HFF-Myc (cell line): ENCODE data around the gene REXO4.
A peak's percentile ranks its signal among the peaks of the same experiment; 100 is the strongest.

Experiments used
- DNase-seq: peaks from one replicate; pipeline ENCODE4 v3.0.0-alpha.2; 2011; ENCODE audit warnings: low read depth; ENCODE audit errors: extremely low read depth
- H3K4me3 ChIP-seq: replicated peaks from 2 replicates; pipeline ENCODE4 v1.5.1; 2011; ENCODE audit warnings: low read depth, mild to moderate bottlenecking, control low read depth, low read length
- CTCF ChIP-seq: IDR thresholded peaks from 2 replicates; pipeline ENCODE4 v1.5.1; 2012; ENCODE audit warnings: mild to moderate bottlenecking, low read depth, low read length, control low read depth; ENCODE audit errors: missing control alignments

The REXO4 gene

GRCh38 chr9:133461975-133462374 is 44.2 kb upstream of the REXO4 start:
- TF ChIP-seq CTCF = no peak
- no peak for DNase-seq
- H3K4me3 ChIP-seq = no peak overlapping the region

GRCh38 chr9:133460405-133461175 is 42.8 kb upstream of the REXO4 start:
- no peak for DNase-seq
- peak overlapping the region; percentile 56 for H3K4me3 ChIP-seq
- TF ChIP-seq CTCF = no peak

- DNase-seq = peak; percentile 61
- TF ChIP-seq CTCF = no peak
- peak within 1 kb of the TSS; percentile 56 for H3K4me3 ChIP-seq
These were observed 41.9 kb upstream of the REXO4 start, which contains the start of gene CACFD1 for GRCh38 chr9:133459476-133460404. TSS of gene CACFD1 (plus strand) at chr9:133459978. CDS start at chr9:133460067, 89 bp downstream.

- no peak for DNase-seq
- H3K4me3 ChIP-seq = peak overlapping the region; percentile 56; the same call in 1 of the 2 replicates
- TF ChIP-seq CTCF = no peak
These were observed 41.0 kb upstream of the REXO4 start for GRCh38 chr9:133458643-133459312.

GRCh38 chr9:133457748-133458147 is 39.9 kb upstream of the REXO4 start:
- H3K4me3 ChIP-seq = no peak overlapping the region
- DNase-seq = no peak
- no peak for TF ChIP-seq CTCF

GRCh38 chr9:133457233-133457632 is 39.4 kb upstream of the REXO4 start:
- no peak overlapping the region for H3K4me3 ChIP-seq
- no peak for DNase-seq
- no peak for TF ChIP-seq CTCF
